Right lobe of liver (tissue), 6 donors: ENCODE measurements around the gene SGCD. TPM values are rescaled to one million over a fixed set of nuclear protein-coding genes. Genes with fewer than 3 reads are reported as not detected.

Experiments used
- ATAC-seq, 4 donors: fragments of 200-7000 bp; cut with Tn5 transposase; one replicate each; pipeline ENCODE4 v1.9.1; 2020; ENCODE audit warnings: mild to moderate bottlenecking in 4 of 4, moderate library complexity in 4 of 4
- DNase-seq, 3 donors: peaks; one replicate each; pipeline ENCODE4 v3.0.0-alpha.2; 2020
- H3K27ac ChIP-seq, 3 donors: fragments of 200-600 bp; one replicate each; pipeline ENCODE4 v1.8.0; 2022
- H3K27me3 ChIP-seq, 2 donors: fragments of 200-600 bp; one replicate each; pipeline ENCODE4 v1.8.0; 2022
- H3K36me3 ChIP-seq, 4 donors: fragments of 200-600 bp; sonication (generic) in 1 of 4; one replicate each; pipeline versions ENCODE4 v1.5.1 to v1.8.0; 2017 to 2022; ENCODE audit warnings: control low read depth in 1 of 4
- H3K4me1 ChIP-seq, 4 donors: fragments of 200-600 bp; sonication (generic) in 1 of 4; one replicate each; pipeline versions ENCODE4 v1.5.1 to v1.8.0; 2017 to 2022; ENCODE audit warnings: control low read depth in 1 of 4
- H3K4me3 ChIP-seq, 3 donors: fragments of 200-600 bp; one replicate each; pipeline ENCODE4 v1.8.0; 2022
- H3K9me3 ChIP-seq, 4 donors: fragments of 200-600 bp; sonication (generic) in 1 of 4; one replicate each; pipeline versions ENCODE4 v1.5.1 to v1.8.0; 2017 to 2022; ENCODE audit warnings: control low read depth in 1 of 4
- POLR2A ChIP-seq: fragments of 450-650 bp; IDR thresholded peaks from one replicate; pipeline ENCODE4 v1.6.1; 2017; ENCODE audit warnings: antibody characterized with exemption, mild to moderate bottlenecking
- WGBS: methylation state at CpG from one replicate; pipeline ENCODE4 v1.1.6; 2018; ENCODE audit warnings: low coverage, low lambda C conversion rate; ENCODE audit not compliant: insufficient coverage; ENCODE audit errors: missing lambda C conversion rate; 5-methylcytosine and 5-hydroxymethylcytosine counted together
- intact Hi-C, 2 donors: fragments of 100-400 bp; cut with DNase I; formaldehyde crosslinking; loops; one replicate each; pipeline versions ENCODE4 v1.11.2 to v1.14.1; 2022
- total RNA-seq, 6 experiments: library from RNA; depleted of rRNA in 2 of 6; stranded (reverse); fragments of >200 nt in 2 of 6; fragmentation: NEBNext Ultra II Directional in 3 of 6; extraction: Animal tissue kit (Norgen Biotek cat#: 25700) in 3 of 6; gene quantifications; one replicate each; pipeline versions ENCODE4 v1.1.0 to v1.2.4, GENCODE V29; 2016 to 2023
- TF ChIP-seq, protein P1 (sequence below), 4 donors: fragments of 200-600 bp in 3 of 4; fragments of 450-650 bp in 1 of 4; IDR thresholded peaks; one replicate each; pipeline versions ENCODE4 v1.5.1 to v1.8.0; 2016 to 2022; ENCODE audit warnings: antibody characterized with exemption in 4 of 4, mild to moderate bottlenecking in 2 of 4
- donor health status: DM: no; HTN: yes; CAD: no.
- donor health status: DM: no; HTN: no; CAD: no.
- donor health status: DM: no; HTN: no; CAD: no.
- donor health status: DM: no; HTN: yes; CAD: no.
- donor health status: DM: no; HTN: yes; CAD: no.

The SGCD gene
- total RNA-seq, 6 experiments from 2014 or later = 0.31 to 3.1 (median 0.95) TPM

DNA sequence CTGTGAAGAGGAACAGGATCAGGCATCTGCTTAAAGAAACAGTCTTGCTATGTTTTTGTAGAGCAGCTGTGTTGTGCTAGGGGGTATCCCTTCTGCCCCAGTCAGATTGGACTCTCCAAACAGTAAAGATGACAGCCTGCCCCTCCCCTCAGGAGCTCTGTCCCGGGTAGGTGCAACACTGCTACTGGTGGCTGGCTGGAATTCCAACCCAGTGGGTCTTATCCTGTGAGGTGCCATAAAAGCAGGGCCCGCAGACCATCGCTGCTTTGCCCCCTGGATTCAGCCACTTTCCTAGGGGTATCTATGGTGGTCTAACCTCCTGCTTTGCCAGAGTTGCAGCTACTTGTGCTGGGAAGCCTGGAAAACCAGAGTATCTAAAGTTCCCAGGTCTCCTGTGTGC, 408.5 kb downstream of the SGCD start:
- WGBS = no CpG with 5 or more reads among the region's 3 CpGs
- DNase-seq (no peak), ATAC-seq (no peak)

GRCh38 chr5:156741516-156741915, 414.6 kb downstream of the SGCD start:
- TF ChIP-seq, protein P1, sequence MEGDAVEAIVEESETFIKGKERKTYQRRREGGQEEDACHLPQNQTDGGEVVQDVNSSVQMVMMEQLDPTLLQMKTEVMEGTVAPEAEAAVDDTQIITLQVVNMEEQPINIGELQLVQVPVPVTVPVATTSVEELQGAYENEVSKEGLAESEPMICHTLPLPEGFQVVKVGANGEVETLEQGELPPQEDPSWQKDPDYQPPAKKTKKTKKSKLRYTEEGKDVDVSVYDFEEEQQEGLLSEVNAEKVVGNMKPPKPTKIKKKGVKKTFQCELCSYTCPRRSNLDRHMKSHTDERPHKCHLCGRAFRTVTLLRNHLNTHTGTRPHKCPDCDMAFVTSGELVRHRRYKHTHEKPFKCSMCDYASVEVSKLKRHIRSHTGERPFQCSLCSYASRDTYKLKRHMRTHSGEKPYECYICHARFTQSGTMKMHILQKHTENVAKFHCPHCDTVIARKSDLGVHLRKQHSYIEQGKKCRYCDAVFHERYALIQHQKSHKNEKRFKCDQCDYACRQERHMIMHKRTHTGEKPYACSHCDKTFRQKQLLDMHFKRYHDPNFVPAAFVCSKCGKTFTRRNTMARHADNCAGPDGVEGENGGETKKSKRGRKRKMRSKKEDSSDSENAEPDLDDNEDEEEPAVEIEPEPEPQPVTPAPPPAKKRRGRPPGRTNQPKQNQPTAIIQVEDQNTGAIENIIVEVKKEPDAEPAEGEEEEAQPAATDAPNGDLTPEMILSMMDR (IDR thresholded peaks at IDR 0.05) = no peak
- no peak for TF ChIP-seq POLR2A
- H3K36me3 ChIP-seq = no peaks in the 10 kb centered on the region
- DNase-seq = no peak
- H3K27ac ChIP-seq = no peak overlapping the region
- WGBS = 58% methylated on average over 5 of the region's 5 CpGs
- no peaks in the 10 kb centered on the region for H3K9me3 ChIP-seq
- no peak for ATAC-seq
- no peaks in the 10 kb centered on the region for H3K4me1 ChIP-seq
- H3K4me3 ChIP-seq = no peak overlapping the region
- intact Hi-C loops = no loop called here
- H3K27me3 ChIP-seq = no peaks in the 10 kb centered on the region

More for the DNA sequence above, 408.5 kb downstream of the SGCD start:
- no peak for TF ChIP-seq POLR2A
- TF ChIP-seq, protein P1 (IDR thresholded peaks at IDR 0.05) = no peak
- no peak overlapping the region for H3K27ac ChIP-seq
- H3K4me3 ChIP-seq = no peak overlapping the region
- H3K27me3 ChIP-seq = no peaks in the 10 kb centered on the region
- H3K9me3 ChIP-seq = no peaks in the 10 kb centered on the region
- H3K4me1 ChIP-seq = no peaks in the 10 kb centered on the region
- intact Hi-C loops = no loop called here
- H3K36me3 ChIP-seq = no peaks in the 10 kb centered on the region

DNA sequence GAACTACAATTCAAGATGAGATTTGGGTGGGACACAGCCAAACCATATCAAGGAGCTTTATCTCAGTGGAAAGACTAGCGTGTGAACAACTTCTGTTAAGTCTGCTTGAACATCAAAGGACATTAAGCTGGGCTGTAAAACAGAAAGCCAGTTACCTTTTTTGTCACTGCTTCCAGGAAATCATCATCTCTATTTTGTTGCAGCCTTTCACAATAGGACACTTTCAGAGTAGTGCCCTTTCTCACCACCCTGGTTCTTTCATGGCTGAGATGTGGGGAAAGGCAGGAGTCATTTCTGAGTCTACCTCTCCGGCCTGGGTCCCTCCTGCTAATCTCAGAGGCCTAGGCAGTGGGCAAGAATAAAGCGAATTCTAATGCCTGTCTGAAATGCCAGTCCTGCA, 426.9 kb downstream of the SGCD start:
- intact Hi-C loops = no loop called here
- Histone ChIP-seq H3K9me3 (no peaks in the 10 kb centered on the region), H3K27me3 (no peaks in the 10 kb centered on the region), H3K36me3 (no peaks in the 10 kb centered on the region), H3K27ac (no peak overlapping the region), H3K4me3 (no peak overlapping the region), H3K4me1 (no peaks in the 10 kb centered on the region)
- 69% methylated on average over 3 of the region's 3 CpGs for WGBS
- TF ChIP-seq POLR2A = no peak
- TF ChIP-seq, protein P1 (IDR thresholded peaks at IDR 0.05) = no peak
- no peak for ATAC-seq
- no peak for DNase-seq

- WGBS = 80% methylated on average over 3 of the region's 3 CpGs
- Histone ChIP-seq H3K9me3 (no peaks in the 10 kb centered on the region), H3K36me3 (no peaks in the 10 kb centered on the region), H3K27ac (no peak overlapping the region), H3K27me3 (no peaks in the 10 kb centered on the region), H3K4me3 (no peak overlapping the region), H3K4me1 (no peaks in the 10 kb centered on the region)
- ATAC-seq (no peak), DNase-seq (no peak)
- TF ChIP-seq POLR2A = no peak
- TF ChIP-seq, protein P1 (IDR thresholded peaks at IDR 0.05) = no peak
- intact Hi-C loops = no loop called here
Measured at GRCh38 chr5:156755421-156756087, 428.6 kb downstream of the SGCD start.
